H1 (cell line): ENCODE data around the gene BCO2. TPM values are rescaled to one million over a fixed set of nuclear protein-coding genes. Genes with fewer than 3 reads are reported as not detected.

Experiments used
- CTCF ChIA-PET: fragments of 300-600 bp; sonication (Branson Sonifier 250); formaldehyde crosslinking; loops from one replicate; lab custom pipeline; 2021; ENCODE audit not compliant: partially characterized antibody; lab: Charles Lee
- POLR2A ChIA-PET: fragments of 300-600 bp; sonication (Branson Sonifier 250); formaldehyde crosslinking; loops from one replicate; lab custom pipeline; 2021; ENCODE audit warnings: inconsistent platforms; ENCODE audit not compliant: partially characterized antibody; lab: Charles Lee
- DNase-seq, 2 experiments: peaks; one replicate each; pipeline versions ENCODE4 v3.0.0 to v3.0.0-alpha.2; 2010 to 2022; ENCODE audit warnings: low spot score in 2 of 2, low read depth in 1 of 2, mixed read lengths in 1 of 2
- FAIRE-seq: peaks from 2 replicates; lab custom pipeline; 2011; peaks lifted over from hg19 to GRCh38; lab: Jason Lieb, UNC
- H2AFZ ChIP-seq: 2 replicates; pipeline ENCODE4 v1.8.1; 2012; ENCODE audit warnings: low read length, inconsistent platforms
- H2AK5ac ChIP-seq: 2 replicates; pipeline ENCODE4 v1.6.1; 2013; ENCODE audit warnings: low read depth, low read length
- H2BK120ac ChIP-seq: replicated peaks from 2 replicates; pipeline ENCODE3; 2013; ENCODE audit warnings: low read depth, low read length, inconsistent platforms
- H2BK12ac ChIP-seq: 2 replicates; pipeline ENCODE4 v1.6.1; 2013; ENCODE audit warnings: low read depth, low read length
- H2BK15ac ChIP-seq: 2 replicates; pipeline ENCODE4 v1.6.1; 2013; ENCODE audit warnings: low read length
- H2BK20ac ChIP-seq: 2 replicates; pipeline ENCODE4 v1.6.1; 2013; ENCODE audit warnings: low read length
- H2BK5ac ChIP-seq: 2 replicates; pipeline ENCODE4 v1.6.1; 2013; ENCODE audit warnings: low read depth, low read length
- H3K14ac ChIP-seq: 2 replicates; pipeline ENCODE4 v1.6.1; 2013; ENCODE audit warnings: inconsistent platforms; ENCODE audit not compliant: insufficient read length
- H3K18ac ChIP-seq: 2 replicates; pipeline ENCODE4 v1.6.1; 2013; ENCODE audit warnings: low read length; ENCODE audit errors: extremely low read depth
- H3K23ac ChIP-seq: 2 replicates; pipeline ENCODE4 v1.6.1; 2013; ENCODE audit warnings: inconsistent platforms; ENCODE audit not compliant: insufficient read length
- H3K23me2 ChIP-seq: 2 replicates; pipeline ENCODE4 v1.6.1; 2013; ENCODE audit warnings: low read depth, low read length
- H3K27ac ChIP-seq: 2 replicates; pipeline ENCODE4 v1.6.1; 2011; ENCODE audit warnings: low read depth, low read length, inconsistent platforms
- H3K27me3 ChIP-seq, 4 experiments: replicated peaks in 1 of 4; 1 replicate in 1 of 4; 2 replicates in 3 of 4; pipeline versions ENCODE4 v1.6.1 to v1.8.1; 2011 to 2013; ENCODE audit warnings: low read length in 3 of 4, mild to moderate bottlenecking in 3 of 4, inconsistent platforms in 2 of 4, mixed read lengths in 2 of 4, moderate library complexity in 1 of 4; ENCODE audit not compliant: control insufficient read depth in 3 of 4, insufficient read depth in 3 of 4; ENCODE audit errors: extremely low read depth in 1 of 4
- H3K36me3 ChIP-seq, 4 experiments: 2 replicates each; pipeline versions ENCODE4 v1.6.1 to v1.8.1; 2011 to 2013; ENCODE audit warnings: mild to moderate bottlenecking in 4 of 4, low read length in 3 of 4, moderate library complexity in 2 of 4, control low read depth in 1 of 4, inconsistent platforms in 1 of 4; ENCODE audit not compliant: insufficient read depth in 4 of 4, control insufficient read depth in 2 of 4
- H3K4ac ChIP-seq: replicated peaks from 2 replicates; pipeline ENCODE3; 2013; ENCODE audit warnings: low read length, low read depth, mixed read lengths, inconsistent platforms; ENCODE audit not compliant: insufficient read length
- H3K4me1 ChIP-seq, 4 experiments: replicated peaks in 1 of 4; 1 replicate in 1 of 4; 2 replicates in 3 of 4; pipeline versions ENCODE4 v1.6.1 to v1.8.1; 2011 to 2013; ENCODE audit warnings: low read length in 3 of 4, inconsistent platforms in 2 of 4, mixed read lengths in 1 of 4; ENCODE audit not compliant: insufficient read depth in 4 of 4, control insufficient read depth in 3 of 4
- H3K4me2 ChIP-seq, 2 experiments: 2 replicates each; pipeline versions ENCODE4 v1.6.1 to v1.8.1; 2011 to 2013; ENCODE audit warnings: low read depth in 2 of 2, low read length in 2 of 2, control low read depth in 1 of 2, inconsistent platforms in 1 of 2, mild to moderate bottlenecking in 1 of 2; ENCODE audit not compliant: insufficient read depth in 1 of 2
- H3K4me3 ChIP-seq, 4 experiments: fragments of 200-600, 300-600 bp in 1 of 4; sonication (generic), shearing (Covaris generic), sonication (Bioruptor Twin) in 1 of 4; 2 replicates each; pipeline versions ENCODE4 v1.5.1 to v1.8.1; 2011 to 2016; ENCODE audit warnings: low read length in 4 of 4, low read depth in 3 of 4, control low read depth in 2 of 4, inconsistent platforms in 2 of 4, mild to moderate bottlenecking in 2 of 4, mixed read lengths in 1 of 4, moderate library complexity in 1 of 4; ENCODE audit not compliant: insufficient read depth in 2 of 4; ENCODE audit errors: extremely low read depth in 1 of 4
- H3K56ac ChIP-seq: replicated peaks from 2 replicates; pipeline ENCODE3; 2013; ENCODE audit warnings: low read depth, mild to moderate bottlenecking, mixed read lengths, low read length, inconsistent platforms; ENCODE audit not compliant: insufficient read length
- H3K79me1 ChIP-seq: 2 replicates; pipeline ENCODE4 v1.6.1; 2013; ENCODE audit warnings: low read depth, low read length, control low read depth
- H3K79me2 ChIP-seq, 2 experiments: 2 replicates each; pipeline versions ENCODE4 v1.6.1 to v1.8.1; 2012 to 2013; ENCODE audit warnings: low read length in 2 of 2, mild to moderate bottlenecking in 2 of 2, inconsistent platforms in 1 of 2; ENCODE audit not compliant: insufficient read depth in 2 of 2, control insufficient read depth in 1 of 2
- H3K9ac ChIP-seq, 4 experiments: replicated peaks in 1 of 4; 1 replicate in 1 of 4; 2 replicates in 3 of 4; pipeline versions ENCODE4 v1.6.1 to v1.8.1; 2011 to 2013; ENCODE audit warnings: low read depth in 3 of 4, low read length in 3 of 4, control low read depth in 2 of 4, mild to moderate bottlenecking in 2 of 4, moderate library complexity in 2 of 4, inconsistent platforms in 1 of 4; ENCODE audit errors: extremely low read depth in 1 of 4
- H3K9me3 ChIP-seq, 2 experiments: 2 replicates each; pipeline versions ENCODE4 v1.6.1 to v1.8.1; 2012 to 2013; ENCODE audit warnings: mild to moderate bottlenecking in 2 of 2, moderate library complexity in 2 of 2, control low read depth in 1 of 2, inconsistent platforms in 1 of 2, low read depth in 1 of 2, low read length in 1 of 2, mixed read lengths in 1 of 2; ENCODE audit not compliant: insufficient read depth in 2 of 2
- H4K20me1 ChIP-seq, 2 experiments: replicated peaks in 1 of 2; 2 replicates each; pipeline versions ENCODE3 to v1.8.1; 2011 to 2013; ENCODE audit warnings: inconsistent platforms in 2 of 2, low read length in 2 of 2, mild to moderate bottlenecking in 1 of 2; ENCODE audit not compliant: insufficient read depth in 2 of 2, control insufficient read depth in 1 of 2
- H4K5ac ChIP-seq: 2 replicates; pipeline ENCODE4 v1.6.1; 2013; ENCODE audit warnings: low read length, low read depth, mixed read lengths, inconsistent platforms; ENCODE audit not compliant: insufficient read length
- H4K8ac ChIP-seq: 2 replicates; pipeline ENCODE4 v1.8.0; 2013; ENCODE audit warnings: mild to moderate bottlenecking, moderate library complexity, low read length, inconsistent platforms; ENCODE audit not compliant: insufficient read depth; ENCODE audit errors: extremely low read depth
- H4K91ac ChIP-seq: replicated peaks from 2 replicates; pipeline ENCODE3; 2013; ENCODE audit warnings: low read length, mixed read lengths, inconsistent platforms; ENCODE audit not compliant: insufficient read length
- CBX5 ChIP-seq: fragments of 300-800, 300-1000 bp; sonication (generic); IDR thresholded peaks from 2 replicates; pipeline ENCODE4 v1.7.1; 2016; ENCODE audit warnings: antibody characterized with exemption, low read length, low read depth
- E2F6 ChIP-seq: IDR thresholded peaks from 2 replicates; pipeline ENCODE4 v1.6.1; 2012; ENCODE audit warnings: inconsistent platforms
- EZH2 ChIP-seq: fragments of 200-600 bp; sonication (generic); IDR thresholded peaks from 2 replicates; pipeline ENCODE4 v1.7.1; 2012; ENCODE audit warnings: low read depth, mild to moderate bottlenecking, moderate library complexity, low read length, inconsistent platforms; ENCODE audit not compliant: severe bottlenecking
- NANOG ChIP-seq: IDR thresholded peaks from 2 replicates; pipeline ENCODE4 v1.6.1; 2011; ENCODE audit warnings: low read length, low read depth, mild to moderate bottlenecking, inconsistent platforms; ENCODE audit not compliant: insufficient read depth, poor library complexity, severe bottlenecking
- SIX5 ChIP-seq: IDR thresholded peaks from 2 replicates; pipeline ENCODE4 v1.6.1; 2011; ENCODE audit warnings: mild to moderate bottlenecking, low read depth, low read length
- SP4 ChIP-seq: IDR thresholded peaks from 2 replicates; pipeline ENCODE4 v1.6.1; 2012; ENCODE audit warnings: low read length, inconsistent platforms
- SUZ12 ChIP-seq: fragments of 200-600 bp; sonication (generic); IDR thresholded peaks from 2 replicates; pipeline ENCODE4 v1.6.1; 2012; ENCODE audit warnings: mild to moderate bottlenecking, inconsistent platforms, low read length, moderate library complexity, mixed read lengths
- WGBS, 2 experiments: shearing (Covaris generic) in 1 of 2; methylation state at CpG; one replicate each; pipeline versions ENCODE4 v1.1.6 to v1.1.7; 2013 to 2015; ENCODE audit warnings: low lambda C conversion rate in 2 of 2, mixed read lengths in 2 of 2, inconsistent platforms in 1 of 2, low coverage in 1 of 2, missing lambda C conversion rate in 1 of 2; ENCODE audit not compliant: insufficient replicate concordance in 2 of 2, insufficient coverage in 1 of 2, insufficient read length in 1 of 2; ENCODE audit errors: extremely low coverage in 1 of 2, missing lambda C conversion rate in 1 of 2; 5-methylcytosine and 5-hydroxymethylcytosine counted together
- polyA plus RNA-seq, 7 experiments: library from polyadenylated mRNA; depleted of rRNA in 3 of 7; stranded (reverse) in 5 of 7; unstranded in 2 of 7; fragments of >200 nt in 5 of 7; fragments of 200-250 nt in 2 of 7; gene quantifications; 1 replicate in 5 of 7; 2 replicates in 1 of 7; 4 replicates in 1 of 7; pipeline versions ENCODE4 v1.2.1 to v1.2.3, GENCODE V29; 2011 to 2013; ENCODE audit warnings: missing spikeins in 2 of 7, mixed read lengths in 2 of 7
- total RNA-seq: library from RNA; stranded (reverse); fragmentation: NEBNext Ultra II Directional; extraction: Animal tissue kit (Norgen Biotek cat#: 25700); gene quantifications from 2 replicates; pipeline ENCODE4 v1.2.1, GENCODE V29; 2021

BCO2 gene
- total and polyA plus RNA-seq, 2 of the 8 experiments (the other 6 are each of a cell fraction or from before 2014, with no cell fraction given): 0.42 to 0.82 TPM

GRCh38 chr11:112172362-112172994 lies 2.8 kb upstream of the BCO2 start:
- FAIRE-seq (no peak), DNase-seq (no peak)
- Histone ChIP-seq H2AFZ (no peak overlapping the region), H3K23me2 (no peaks in the 10 kb centered on the region), H4K91ac (no peak overlapping the region), H3K4me3 (no peak overlapping the region), H2BK12ac (no peak overlapping the region), H2BK5ac (no peak overlapping the region), H4K8ac (no peak overlapping the region), H3K23ac (no peak overlapping the region), H3K14ac (no peak overlapping the region), H3K4me2 (no peak overlapping the region), H2AK5ac (no peak overlapping the region), H3K36me3 (no peaks in the 10 kb centered on the region), H4K5ac (no peak overlapping the region), H2BK120ac (no peak overlapping the region), H3K79me2 (no peaks in the 10 kb centered on the region), H2BK20ac (no peak overlapping the region), H3K9ac (no peak overlapping the region), H3K9me3 (no peaks in the 10 kb centered on the region), H2BK15ac (no peak overlapping the region), H3K4ac (no peak overlapping the region), H3K27ac (no peak overlapping the region), H3K56ac (no peak overlapping the region), H3K27me3 (no peaks in the 10 kb centered on the region), H4K20me1 (no peaks in the 10 kb centered on the region), H3K18ac (no peak overlapping the region), H3K4me1 (peaks cover 0 to 3% (median 0%) of the 10 kb centered on the region in 4 experiments; a peak in 1 of 7 replicates), H3K79me1 (no peaks in the 10 kb centered on the region)
- WGBS, 2 experiments: 92% methylated on average over 2 of the region's 2 CpGs; no CpG with 5 or more reads in 1 of the 2 experiments
- ChIA-PET POLR2A (interaction anchor here (0.6 kb wide), 2 partner anchors 198 to 435 kb away, joined by 3 read pairs; no protein-coding TSS in a partner anchor), CTCF (interaction anchor here (0.6 to 2.9 kb wide), 5 partner anchors 59 to 1237 kb away, joined by 3 to 17 read pairs (median 3); no protein-coding TSS in a partner anchor)
- TF ChIP-seq SUZ12 (no peak), EZH2 (no peak), SIX5 (no peak), NANOG (no peak), CBX5 (no peak), E2F6 (no peak), SP4 (no peak)
